Spleen (tissue), 7 donors: ENCODE data around the gene PCDHGC3.

ENCODE experiments used
- CTCF ChIP-seq, 11 experiments: fragments of 200-600 bp in 7 of 11; fragments of 450-650 bp in 4 of 11; sonication (generic) in 4 of 11; IDR thresholded peaks in 8 of 11; conservative IDR thresholded peaks in 3 of 11; 1 replicate in 7 of 11; 2 replicates in 4 of 11; pipeline versions ENCODE4 v1.4.0 to v1.8.0; 2016 to 2021; ENCODE audit warnings: antibody characterized with exemption in 11 of 11, inconsistent platforms in 4 of 11, mild to moderate bottlenecking in 1 of 11
- POLR2A ChIP-seq, 3 donors: fragments of 450-650 bp; IDR thresholded peaks; one replicate each; pipeline ENCODE4 v1.5.1; 2017; ENCODE audit warnings: antibody characterized with exemption in 3 of 3, mild to moderate bottlenecking in 1 of 3
- donor health status: DM: no; HTN: no; CAD: no; lungs with moderate emphysema.
- donor health status: DM: no; HTN: no; CAD: no.
- donor health status: DM: no; HTN: no; CAD: no.

- TF ChIP-seq CTCF (IDR thresholded peaks at IDR 0.05 in 8 of 11, conservative IDR thresholded peaks at IDR 0.05 in 3 of 11) (no peak), POLR2A (IDR thresholded peaks at IDR 0.05) (no peak)
Measured at GRCh38 chr5:141510850-141511601, 35.3 kb downstream of the PCDHGC3 start.
